CD1c-positive myeloid dendritic cell (primary cell): ENCODE data around the gene TAPBPL.
"Not testable (repeated sequence)": the region's sequence is repeated elsewhere in the genome, so short reads cannot be mapped to it uniquely, and the experiment has no call there.

ENCODE experiments used
- DNase-seq: peaks from one replicate; pipeline ENCODE4 v3.0.0-alpha.2; 2016; ENCODE audit errors: extremely low spot score

The TAPBPL gene

DNA sequence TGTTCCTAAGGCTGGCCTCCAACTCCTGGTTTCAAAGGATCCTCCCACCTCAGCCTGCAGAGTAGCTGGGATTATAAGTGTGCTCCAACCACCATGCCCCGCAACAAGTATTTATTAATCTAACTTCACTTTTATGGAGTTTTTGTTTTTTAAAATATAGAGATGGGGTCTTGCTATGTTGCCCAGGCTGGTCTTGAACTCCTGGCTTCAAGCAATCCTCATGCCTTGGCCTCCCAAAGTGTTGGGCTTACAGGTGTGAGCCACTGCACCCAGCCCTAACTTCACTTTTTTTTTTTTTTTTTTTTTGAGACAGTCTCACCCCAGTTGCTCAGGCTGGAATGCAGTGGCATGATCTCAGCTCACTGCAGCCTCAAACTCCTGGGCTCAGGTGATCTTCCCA lies 38.8 kb downstream of the TAPBPL start:
- not testable (repeated sequence) for DNase-seq

DNA sequence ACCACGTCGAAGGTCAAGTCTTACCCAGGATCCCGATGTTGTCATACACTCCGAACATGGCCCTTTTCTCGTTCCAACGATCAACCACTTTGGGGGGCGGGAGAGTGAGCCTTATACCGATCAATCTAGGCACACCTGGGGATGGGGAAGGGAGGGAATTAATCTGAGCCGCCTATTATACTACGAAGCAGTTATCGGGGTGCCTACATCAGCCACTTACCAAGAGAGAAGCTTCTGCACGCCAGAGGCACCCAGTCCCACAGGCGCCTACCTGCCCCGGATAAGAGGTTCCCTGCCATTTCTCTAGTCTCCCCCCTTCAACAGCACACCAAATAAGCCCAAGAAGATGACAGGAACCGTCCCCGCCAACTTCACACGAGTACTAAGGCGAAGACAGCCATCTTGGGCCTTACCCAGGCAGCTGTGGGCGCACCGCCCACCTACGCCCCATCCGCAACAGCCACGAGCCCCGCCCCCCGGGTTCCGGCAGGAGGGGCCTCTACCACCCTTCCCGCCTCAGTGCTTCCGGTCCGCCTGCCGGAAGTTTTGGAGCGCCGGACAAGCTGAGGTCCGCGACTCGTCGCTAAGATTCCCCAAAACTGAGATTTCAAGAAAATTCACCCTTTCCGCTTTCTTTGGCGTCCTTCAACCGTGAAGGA lies 41.1 kb downstream of the TAPBPL start, which contains the start of gene MRPL51:
Gene MRPL51 (minus strand): TSS at position 425 of the 659 bp plus-strand sequence. CDS start 126 bp downstream, at position 299.
- peak; percentile 97 for DNase-seq

DNA sequence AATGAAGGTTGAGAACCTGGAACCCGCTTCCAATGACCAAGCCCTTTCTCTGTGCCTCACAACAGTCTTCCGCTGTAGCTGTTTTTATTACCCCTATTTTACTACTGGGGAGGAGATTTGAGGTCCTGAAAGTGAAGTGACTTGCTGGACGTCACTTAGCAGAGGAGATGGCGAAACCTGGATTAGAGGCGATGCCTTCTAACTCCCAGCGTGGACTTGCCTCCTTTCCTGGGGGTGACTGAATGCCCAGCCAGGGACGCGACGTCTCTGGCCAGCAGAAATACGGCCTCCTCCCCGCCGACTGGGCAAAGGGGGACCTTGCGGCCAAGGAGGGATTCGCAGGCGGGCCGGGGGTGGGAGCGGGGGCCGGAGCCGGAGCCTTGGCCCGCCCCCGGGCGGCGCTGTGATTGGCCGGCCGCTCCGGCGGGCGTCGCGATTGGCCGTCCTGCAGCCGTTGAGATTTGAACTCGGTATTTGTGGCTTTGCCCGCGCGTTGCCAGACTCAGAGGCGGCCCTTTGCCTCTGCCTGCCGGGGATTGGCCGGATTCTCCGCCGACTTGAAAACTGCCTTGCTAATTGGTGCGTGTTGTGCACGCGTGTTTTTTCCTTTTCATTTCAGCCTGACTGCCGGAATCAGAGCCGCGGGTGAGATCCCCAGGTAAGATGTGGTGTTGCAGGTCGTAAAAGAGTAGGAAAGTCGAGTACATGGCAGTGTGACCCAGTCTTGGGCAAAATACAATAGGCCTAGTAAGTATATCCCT lies 41.8 kb downstream of the TAPBPL start, which contains the start of gene NCAPD2:
Gene NCAPD2 (plus strand): TSS at position 606 of the 761 bp plus-strand sequence. CDS start 997 bp downstream, outside the sequence.
- peak; percentile 98 for DNase-seq

DNA sequence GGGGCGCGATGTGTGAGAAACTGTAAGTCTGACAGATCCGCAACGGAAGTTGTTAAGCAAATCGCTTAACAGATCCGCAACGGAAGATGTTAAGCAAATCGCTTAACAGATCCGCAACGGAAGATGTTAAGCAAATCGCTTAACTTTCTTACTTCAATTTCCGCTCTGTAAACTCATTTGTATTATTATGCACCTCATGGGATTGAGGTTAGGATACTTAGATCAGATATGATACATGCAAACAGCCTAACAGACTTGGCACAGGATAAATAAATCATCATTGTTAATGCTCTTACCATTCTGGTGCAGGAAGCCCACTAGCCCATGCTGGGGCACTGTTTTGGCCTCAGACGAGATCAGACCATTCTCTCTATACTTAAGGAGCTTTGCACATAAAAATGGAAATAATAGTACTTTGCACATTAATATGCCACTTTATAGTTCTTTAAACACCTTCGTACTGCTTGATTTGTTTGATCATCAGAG lies 42.5 kb downstream of the TAPBPL start:
- DNase-seq = no peak

DNA sequence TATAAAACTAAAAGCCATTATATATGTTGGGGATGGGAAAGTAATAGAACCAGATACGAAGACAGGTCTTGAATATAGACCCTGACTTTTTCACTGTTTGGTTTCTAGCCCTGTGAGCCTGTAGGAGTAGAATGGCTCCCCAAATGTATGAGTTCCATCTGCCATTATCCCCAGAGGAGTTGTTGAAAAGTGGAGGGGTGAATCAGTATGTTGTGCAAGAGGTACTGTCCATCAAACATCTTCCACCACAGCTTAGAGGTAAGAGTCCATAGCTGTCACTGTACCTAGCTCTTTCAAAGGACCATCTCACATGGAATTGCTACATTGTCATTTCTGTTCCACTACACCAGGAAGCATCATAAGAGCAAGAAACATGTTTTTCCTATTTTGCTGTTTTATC lies 43.1 kb downstream of the TAPBPL start:
- no peak for DNase-seq

DNA sequence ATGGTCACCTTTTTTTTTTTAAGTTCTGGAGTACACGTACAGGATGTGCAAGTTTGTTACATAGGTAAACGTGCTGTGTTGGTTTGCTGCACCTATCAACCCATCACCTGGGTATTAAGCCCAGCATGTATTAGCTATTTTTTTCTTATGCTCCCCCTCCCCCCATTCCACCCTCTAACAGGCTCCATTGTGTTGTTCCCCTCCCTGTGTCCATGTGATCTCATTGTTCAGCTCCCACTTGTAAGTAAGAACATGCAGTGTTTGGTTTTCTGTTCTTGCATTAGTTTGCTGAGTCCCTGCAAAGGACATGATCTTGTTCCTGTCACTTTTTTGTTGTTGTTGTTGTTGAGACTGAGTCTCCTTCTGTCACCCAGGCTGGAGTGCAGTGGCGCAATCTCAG lies 45.4 kb downstream of the TAPBPL start:
- DNase-seq = not testable (repeated sequence)

DNA sequence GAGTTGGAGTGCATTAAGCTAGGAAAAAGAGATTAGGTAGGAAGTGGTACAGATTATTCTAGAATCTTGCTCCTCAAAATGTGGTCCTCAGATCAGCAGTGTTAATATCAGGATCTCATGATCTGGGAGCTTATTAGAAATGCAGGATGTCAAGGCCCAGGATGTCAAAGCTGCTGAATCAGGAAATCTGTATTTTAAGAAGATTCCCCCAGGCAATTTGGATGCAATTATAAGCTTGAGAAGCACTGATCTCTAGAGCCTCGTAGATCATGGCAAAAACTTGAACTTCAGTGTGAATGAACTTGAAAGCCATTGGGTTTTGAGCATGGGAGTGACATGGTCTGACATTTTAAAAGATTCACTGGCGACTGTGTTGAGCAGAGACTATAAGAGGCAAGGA lies 48.6 kb downstream of the TAPBPL start:
- no peak for DNase-seq

DNA sequence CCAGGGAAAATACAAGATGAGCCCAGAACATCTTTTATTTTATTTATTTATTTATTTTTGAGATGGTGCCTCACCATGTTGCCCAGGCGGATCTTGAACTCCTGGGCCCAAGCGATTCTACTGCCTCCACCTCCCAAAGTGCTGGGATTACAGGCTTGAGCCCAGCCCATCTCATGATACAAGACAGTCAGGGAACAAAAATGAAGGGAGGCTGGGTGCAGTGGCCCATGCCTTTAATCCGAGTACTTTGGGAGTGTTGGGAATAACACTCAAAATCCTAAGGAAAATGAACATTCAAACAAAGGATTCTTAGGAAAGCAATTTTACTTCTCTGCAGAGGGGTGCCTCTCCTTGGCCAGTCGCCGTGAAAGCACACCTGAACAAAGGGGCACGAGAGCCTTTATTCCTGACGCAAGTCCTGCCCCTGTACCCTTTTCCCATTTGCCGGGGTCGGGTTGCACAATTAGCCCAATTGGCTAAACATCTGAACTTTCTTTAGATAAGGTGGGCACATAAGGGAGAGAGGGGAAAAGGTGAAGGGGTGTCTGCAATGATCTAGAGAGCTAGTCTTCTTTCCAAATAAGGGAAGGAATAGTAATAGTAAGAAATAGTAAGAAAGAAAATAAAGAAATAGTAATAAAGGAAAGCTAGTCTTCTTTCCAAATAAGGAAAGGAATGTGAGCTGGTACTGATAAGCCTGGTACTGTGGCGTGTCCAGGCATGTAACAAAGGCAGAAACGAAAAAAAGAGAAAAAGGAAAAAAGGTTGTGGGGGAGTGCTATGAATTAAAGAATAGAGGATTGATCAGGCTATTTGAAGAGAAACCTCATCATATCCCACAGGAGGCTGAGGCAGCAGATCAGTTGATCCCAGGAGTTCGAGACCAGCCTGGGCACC lies 55.5 kb downstream of the TAPBPL start:
- DNase-seq = no peak

DNA sequence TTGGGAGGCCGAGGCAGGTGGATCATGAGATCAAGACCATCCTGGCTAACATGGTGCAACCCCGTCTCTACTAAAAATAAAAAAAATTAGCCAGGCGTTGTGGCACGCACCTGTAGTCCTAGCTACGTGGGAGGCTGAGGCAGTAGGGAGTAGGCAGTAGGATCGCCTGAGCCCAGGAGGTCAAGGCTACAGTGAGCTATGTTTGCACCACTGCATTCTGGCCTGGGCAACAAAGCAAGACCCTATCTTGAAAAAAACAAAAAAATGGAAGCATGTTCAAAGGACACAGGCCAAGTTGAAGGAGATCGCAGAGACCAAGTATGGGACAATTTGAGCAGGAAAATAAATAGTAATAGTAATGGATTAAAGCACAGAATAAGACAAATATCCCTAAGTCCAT lies 56.2 kb downstream of the TAPBPL start:
- DNase-seq = no peak
